ENCODE measurements around the gene TSPAN15.
"Not testable (repeated sequence)": the region's sequence is repeated elsewhere in the genome, so short reads cannot be mapped to it uniquely, and the experiment has no call there.

The TSPAN15 gene

DNA sequence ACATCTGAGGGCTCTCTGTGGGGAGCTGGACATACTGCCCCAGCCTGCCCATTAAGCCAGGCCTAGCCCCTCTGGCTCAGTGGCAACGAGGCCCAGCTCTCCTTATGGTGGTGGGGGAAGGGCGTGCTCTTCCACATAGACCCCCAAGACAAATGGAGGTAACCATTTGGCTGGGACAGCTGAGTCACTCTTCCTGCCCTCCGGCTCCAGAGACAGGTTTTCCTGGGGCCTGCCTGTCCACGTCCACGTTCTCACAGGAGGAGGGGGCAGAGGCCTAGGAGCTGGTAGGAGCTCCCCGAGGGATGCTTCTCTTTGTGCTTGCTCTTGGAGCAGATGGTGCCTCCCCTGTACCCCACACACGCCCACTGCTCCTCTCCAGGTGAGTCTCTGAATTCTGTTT lies 33.5 kb downstream of the TSPAN15 start:
- Histone ChIP-seq H3K27ac (ENCODE audit: extremely low read depth, low read depth, low read length) (no peak overlapping the region), H3K9me3 (ENCODE audit: control insufficient read depth, insufficient read depth, low read depth, low read length) (no peaks in the 10 kb centered on the region), H3K36me3 (ENCODE audit: control insufficient read depth in 2 of 2, insufficient read depth in 1 of 2, low read length in 2 of 2) (no peaks in the 10 kb centered on the region), H3K4me3 (ENCODE audit: low read depth, low read length) (no peak overlapping the region), H3K4me1 (ENCODE audit: control insufficient read depth, insufficient read depth, low read length) (no peaks in the 10 kb centered on the region)
- ChIA-PET POLR2A (interaction anchor here (0.8 kb wide), 1 partner anchor 68 kb away, joined by 3 read pairs; the partner anchor contains the start of gene TACR2), CTCF (interaction anchor here (1.1 to 1.3 kb wide), 2 partner anchors 35 to 76 kb away, joined by 5 to 8 read pairs; no protein-coding TSS in a partner anchor)
- no peak for TF ChIP-seq ZNF433 (tag by site-specific recombination; IDR thresholded peaks at IDR 0.05; ENCODE audit: low read depth)
- no peak for TF ChIP-seq RBAK (tag by site-specific recombination; IDR thresholded peaks at IDR 0.05)
- no peak for TF ChIP-seq ZNF239 (tag by site-specific recombination; IDR thresholded peaks at IDR 0.05)
- no peak for TF ChIP-seq OVOL3 (tag by site-specific recombination; IDR thresholded peaks at IDR 0.05)
- no peak for TF ChIP-seq HOXC10 (CRISPR knock-in tag; IDR thresholded peaks at IDR 0.05)

DNA sequence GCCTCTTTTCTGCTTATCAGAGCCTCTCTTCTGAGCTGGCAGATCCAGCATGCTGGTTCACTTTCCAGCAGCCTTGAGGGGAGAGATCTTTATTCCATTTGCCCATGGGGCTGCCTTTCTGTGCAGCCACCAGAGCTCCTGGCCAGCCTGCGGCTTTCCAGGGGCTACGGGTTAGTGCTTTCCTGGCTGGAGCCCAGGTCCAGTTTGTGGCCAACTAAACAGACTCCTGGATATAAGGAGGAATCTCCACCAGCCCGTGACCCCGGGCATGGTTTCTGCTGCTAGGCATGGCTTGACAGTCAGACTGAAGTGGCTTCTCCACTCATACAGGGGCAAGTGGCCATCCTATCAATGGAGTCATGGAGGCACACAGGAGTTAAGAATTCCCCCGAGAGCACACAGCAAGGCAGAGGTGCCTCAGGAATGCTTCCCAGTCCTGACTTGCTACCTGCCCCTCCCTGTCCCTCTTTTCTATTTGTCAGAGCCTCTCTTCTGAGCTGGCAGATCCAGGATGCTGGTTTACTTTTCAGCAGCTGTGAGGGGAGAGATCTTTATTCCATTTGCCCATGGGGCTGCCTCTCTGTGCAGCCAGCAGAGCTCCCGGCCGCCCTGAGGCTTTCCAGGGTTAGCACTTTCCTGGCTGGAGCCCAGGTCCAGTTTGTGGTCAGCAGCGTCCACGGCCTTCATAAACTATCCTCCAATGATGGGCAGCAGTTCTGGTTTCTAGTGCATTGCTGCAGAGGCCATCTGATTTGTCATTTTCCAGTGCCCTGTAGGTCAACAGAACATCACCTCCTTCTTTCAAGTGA lies 35.9 kb downstream of the TSPAN15 start:
- H3K27ac ChIP-seq (ENCODE audit: extremely low read depth, low read depth, low read length) = no peak overlapping the region
- H3K4me3 ChIP-seq (ENCODE audit: low read depth, low read length) = no peak overlapping the region
- H3K9me3 ChIP-seq (ENCODE audit: control insufficient read depth, insufficient read depth, low read depth, low read length) = no peaks in the 10 kb centered on the region
- POLR2A ChIA-PET = no interaction called here
- H3K36me3 ChIP-seq (ENCODE audit: control insufficient read depth in 2 of 2, insufficient read depth in 1 of 2, low read length in 2 of 2) = no peaks in the 10 kb centered on the region
- CTCF ChIA-PET = no interaction called here
- TF ChIP-seq TRIM28 (IDR thresholded peaks at IDR 0.05; ENCODE audit: borderline replicate concordance, low read length) = no peak
- no peaks in the 10 kb centered on the region for H3K4me1 ChIP-seq (ENCODE audit: control insufficient read depth, insufficient read depth, low read length)

DNA sequence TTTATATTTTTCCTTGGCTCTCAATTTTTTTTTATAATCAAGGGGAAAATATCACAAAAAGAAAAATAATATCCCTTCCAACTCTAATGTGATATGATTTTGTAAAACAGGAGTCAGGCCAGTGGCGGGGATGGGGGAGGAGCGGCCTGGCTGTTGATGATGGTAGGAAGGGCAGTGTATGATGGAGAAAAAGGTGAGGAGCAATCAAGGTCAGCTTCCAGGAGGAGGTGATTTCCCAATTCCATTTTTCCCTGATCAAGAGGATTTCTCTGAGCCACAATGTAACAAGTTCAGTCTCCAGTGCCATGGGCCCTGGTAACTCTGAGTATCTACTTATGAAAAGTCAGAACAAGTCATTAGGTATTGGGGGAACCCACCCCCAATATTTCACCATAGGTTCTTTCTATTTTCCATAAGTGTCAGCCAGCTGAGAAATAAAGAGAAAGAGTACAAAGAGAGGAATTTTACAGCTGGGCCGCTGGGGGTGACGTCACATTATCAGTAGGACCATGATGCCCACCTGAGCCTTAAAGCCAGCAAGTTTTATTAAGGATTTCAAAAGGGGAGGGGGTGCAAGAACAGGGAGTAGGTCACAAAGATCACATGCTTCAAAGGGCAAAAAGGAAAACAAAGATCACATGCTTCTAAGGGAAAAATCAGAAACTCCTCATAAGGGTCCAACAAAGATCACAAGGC lies 37.0 kb downstream of the TSPAN15 start:
- H3K27ac ChIP-seq (ENCODE audit: extremely low read depth, low read depth, low read length); H3K4me1 ChIP-seq (ENCODE audit: control insufficient read depth, insufficient read depth, low read length); H3K9me3 ChIP-seq (ENCODE audit: control insufficient read depth, insufficient read depth, low read depth, low read length); H3K36me3 ChIP-seq (ENCODE audit: control insufficient read depth in 2 of 2, insufficient read depth in 1 of 2, low read length in 2 of 2); POLR2A ChIA-PET; H3K4me3 ChIP-seq (ENCODE audit: low read depth, low read length): not testable (repeated sequence)
- CTCF ChIA-PET = interaction anchor here (0.5 kb wide), 1 partner anchor 46 kb away, joined by 3 read pairs; no protein-coding TSS in a partner anchor

DNA sequence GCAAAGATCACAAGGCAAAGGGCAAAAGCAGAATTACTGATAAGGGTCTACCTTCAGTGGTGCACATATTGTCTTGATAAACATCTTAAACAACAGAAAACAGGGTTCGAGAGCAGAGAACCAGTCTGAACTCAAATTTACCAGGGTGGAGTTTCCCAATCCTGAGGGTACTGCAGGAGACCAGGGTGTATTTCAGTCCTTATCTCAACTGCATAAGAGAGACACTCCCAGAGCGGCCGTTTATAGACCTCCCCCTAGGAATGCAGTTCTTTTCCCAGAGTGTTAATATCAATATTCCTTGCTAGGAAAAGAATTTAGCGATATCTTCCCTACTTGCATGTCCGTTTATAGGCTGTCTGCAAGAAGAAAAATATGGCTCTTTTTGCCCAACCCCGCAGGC lies 37.6 kb downstream of the TSPAN15 start:
- H3K9me3 ChIP-seq (ENCODE audit: control insufficient read depth, insufficient read depth, low read depth, low read length); H3K4me3 ChIP-seq (ENCODE audit: low read depth, low read length); H3K27ac ChIP-seq (ENCODE audit: extremely low read depth, low read depth, low read length); POLR2A ChIA-PET; H3K4me1 ChIP-seq (ENCODE audit: control insufficient read depth, insufficient read depth, low read length); H3K36me3 ChIP-seq (ENCODE audit: control insufficient read depth in 2 of 2, insufficient read depth in 1 of 2, low read length in 2 of 2): not testable (repeated sequence)
- TF ChIP-seq SETDB1 (IDR thresholded peaks at IDR 0.05; ENCODE audit: insufficient read length, low read length) (peak; percentile 49), ZNF133 (tag by site-specific recombination; IDR thresholded peaks at IDR 0.05) (peak; percentile 40; the same call in 1 of the 2 replicates)
- CTCF ChIA-PET = interaction anchor here (0.8 kb wide), 1 partner anchor 18 kb away, joined by 4 read pairs; no protein-coding TSS in a partner anchor

DNA sequence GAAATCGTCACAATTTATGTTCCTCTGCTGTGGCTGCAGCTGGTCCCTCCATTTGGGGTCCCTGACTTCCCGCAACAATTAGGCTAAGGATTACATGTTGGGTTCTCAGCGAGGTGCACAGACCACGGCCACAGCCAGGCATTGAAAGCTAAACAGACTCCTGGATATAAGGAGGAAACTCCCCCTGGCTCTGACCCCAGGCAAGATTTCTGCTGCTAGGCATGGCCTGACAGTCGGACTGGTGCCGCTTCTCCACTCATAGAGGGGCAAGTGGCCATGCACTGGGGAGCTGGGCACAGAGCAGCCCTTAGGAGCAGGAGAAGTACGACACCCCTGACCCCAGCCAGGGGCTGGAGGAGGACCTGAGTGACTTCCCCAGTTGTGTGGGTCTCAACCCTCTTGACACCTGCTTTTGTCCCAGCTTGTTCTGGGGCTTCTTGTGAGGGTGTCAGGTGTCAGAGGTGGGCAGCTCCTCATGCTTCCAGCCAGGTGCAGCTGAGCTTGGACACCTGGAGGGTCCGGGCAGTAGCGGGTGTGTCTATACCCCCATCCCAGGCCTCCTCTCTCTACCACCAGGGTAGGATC lies 38.3 kb downstream of the TSPAN15 start:
- Histone ChIP-seq H3K4me3 (ENCODE audit: low read depth, low read length) (no peak overlapping the region), H3K9me3 (ENCODE audit: control insufficient read depth, insufficient read depth, low read depth, low read length) (no peaks in the 10 kb centered on the region), H3K27ac (ENCODE audit: extremely low read depth, low read depth, low read length) (no peak overlapping the region), H3K36me3 (ENCODE audit: control insufficient read depth in 2 of 2, insufficient read depth in 1 of 2, low read length in 2 of 2) (no peaks in the 10 kb centered on the region), H3K4me1 (ENCODE audit: control insufficient read depth, insufficient read depth, low read length) (no peaks in the 10 kb centered on the region)
- ChIA-PET POLR2A (no interaction called here), CTCF (interaction anchor here (0.8 kb wide), 1 partner anchor 18 kb away, joined by 4 read pairs; no protein-coding TSS in a partner anchor)
- TF ChIP-seq ZNF214 (tag by site-specific recombination; IDR thresholded peaks at IDR 0.05; ENCODE audit: borderline replicate concordance) (no peak), ZIC2 (tag by site-specific recombination; IDR thresholded peaks at IDR 0.05) (no peak), ZNF626 (tag by site-specific recombination; IDR thresholded peaks at IDR 0.05) (no peak), ZNF701 (tag by site-specific recombination; IDR thresholded peaks at IDR 0.05) (no peak), SETDB1 (IDR thresholded peaks at IDR 0.05; ENCODE audit: insufficient read length, low read length) (no peak), ZNF16 (tag by site-specific recombination; IDR thresholded peaks at IDR 0.05; ENCODE audit: low read depth) (no peak), ZNF776 (tag by site-specific recombination; IDR thresholded peaks at IDR 0.05; ENCODE audit: borderline replicate concordance) (no peak), ZNF184 (tag by site-specific recombination; IDR thresholded peaks at IDR 0.05) (no peak), ZNF169 (tag by site-specific recombination; IDR thresholded peaks at IDR 0.05) (no peak), ZNF239 (tag by site-specific recombination; IDR thresholded peaks at IDR 0.05) (no peak)
- TF ChIP-seq, protein P1, sequence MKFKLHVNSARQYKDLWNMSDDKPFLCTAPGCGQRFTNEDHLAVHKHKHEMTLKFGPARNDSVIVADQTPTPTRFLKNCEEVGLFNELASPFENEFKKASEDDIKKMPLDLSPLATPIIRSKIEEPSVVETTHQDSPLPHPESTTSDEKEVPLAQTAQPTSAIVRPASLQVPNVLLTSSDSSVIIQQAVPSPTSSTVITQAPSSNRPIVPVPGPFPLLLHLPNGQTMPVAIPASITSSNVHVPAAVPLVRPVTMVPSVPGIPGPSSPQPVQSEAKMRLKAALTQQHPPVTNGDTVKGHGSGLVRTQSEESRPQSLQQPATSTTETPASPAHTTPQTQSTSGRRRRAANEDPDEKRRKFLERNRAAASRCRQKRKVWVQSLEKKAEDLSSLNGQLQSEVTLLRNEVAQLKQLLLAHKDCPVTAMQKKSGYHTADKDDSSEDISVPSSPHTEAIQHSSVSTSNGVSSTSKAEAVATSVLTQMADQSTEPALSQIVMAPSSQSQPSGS (tag by site-specific recombination; IDR thresholded peaks at IDR 0.05; ENCODE audit: low read depth) = no peak
- TF ChIP-seq, protein P2, sequence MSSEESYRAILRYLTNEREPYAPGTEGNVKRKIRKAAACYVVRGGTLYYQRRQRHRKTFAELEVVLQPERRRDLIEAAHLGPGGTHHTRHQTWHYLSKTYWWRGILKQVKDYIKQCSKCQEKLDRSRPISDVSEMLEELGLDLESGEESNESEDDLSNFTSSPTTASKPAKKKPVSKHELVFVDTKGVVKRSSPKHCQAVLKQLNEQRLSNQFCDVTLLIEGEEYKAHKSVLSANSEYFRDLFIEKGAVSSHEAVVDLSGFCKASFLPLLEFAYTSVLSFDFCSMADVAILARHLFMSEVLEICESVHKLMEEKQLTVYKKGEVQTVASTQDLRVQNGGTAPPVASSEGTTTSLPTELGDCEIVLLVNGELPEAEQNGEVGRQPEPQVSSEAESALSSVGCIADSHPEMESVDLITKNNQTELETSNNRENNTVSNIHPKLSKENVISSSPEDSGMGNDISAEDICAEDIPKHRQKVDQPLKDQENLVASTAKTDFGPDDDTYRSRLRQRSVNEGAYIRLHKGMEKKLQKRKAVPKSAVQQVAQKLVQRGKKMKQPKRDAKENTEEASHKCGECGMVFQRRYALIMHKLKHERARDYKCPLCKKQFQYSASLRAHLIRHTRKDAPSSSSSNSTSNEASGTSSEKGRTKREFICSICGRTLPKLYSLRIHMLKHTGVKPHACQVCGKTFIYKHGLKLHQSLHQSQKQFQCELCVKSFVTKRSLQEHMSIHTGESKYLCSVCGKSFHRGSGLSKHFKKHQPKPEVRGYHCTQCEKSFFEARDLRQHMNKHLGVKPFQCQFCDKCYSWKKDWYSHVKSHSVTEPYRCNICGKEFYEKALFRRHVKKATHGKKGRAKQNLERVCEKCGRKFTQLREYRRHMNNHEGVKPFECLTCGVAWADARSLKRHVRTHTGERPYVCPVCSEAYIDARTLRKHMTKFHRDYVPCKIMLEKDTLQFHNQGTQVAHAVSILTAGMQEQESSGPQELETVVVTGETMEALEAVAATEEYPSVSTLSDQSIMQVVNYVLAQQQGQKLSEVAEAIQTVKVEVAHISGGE (tag by site-specific recombination; conservative IDR thresholded peaks at IDR 0.05; ENCODE audit: low read depth) = no peak
